Fibroblast of pulmonary artery (primary cell): Measurements from ENCODE around the gene AP3B2.

Experiments
- DNase-seq: peaks from one replicate; pipeline ENCODE4 v3.0.0-alpha.2; 2010; ENCODE audit warnings: low read depth
- H3K4me3 ChIP-seq: replicated peaks from 2 replicates; pipeline ENCODE4 v1.5.1; 2011; ENCODE audit warnings: low read depth, mild to moderate bottlenecking, control low read depth, low read length, moderate library complexity
- TF ChIP-seq, protein P1 (sequence below): IDR thresholded peaks from 2 replicates; pipeline ENCODE4 v1.5.1; 2011; ENCODE audit warnings: mild to moderate bottlenecking, control low read depth, low read length, inconsistent platforms; ENCODE audit errors: missing control alignments

AP3B2 gene

DNA sequence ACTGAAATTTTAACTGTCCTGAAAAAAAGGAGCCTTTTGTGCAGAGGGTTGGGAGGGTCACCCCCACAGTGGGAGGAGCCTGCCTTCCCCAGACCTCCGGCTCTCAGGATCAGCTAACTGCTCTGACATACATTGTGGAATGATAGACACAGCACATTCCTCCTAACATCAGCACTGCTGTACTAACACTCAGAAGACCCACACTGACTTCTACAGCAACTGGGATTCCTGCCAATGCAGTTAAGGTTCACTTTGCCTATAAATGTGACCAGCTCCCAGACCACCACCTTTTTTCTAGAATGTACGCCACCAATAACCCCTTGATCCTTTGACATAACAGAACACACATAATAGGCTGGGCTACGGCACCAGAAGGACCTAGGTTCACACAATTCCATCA, 65.7 kb downstream of the AP3B2 start:
- TF ChIP-seq, protein P1, sequence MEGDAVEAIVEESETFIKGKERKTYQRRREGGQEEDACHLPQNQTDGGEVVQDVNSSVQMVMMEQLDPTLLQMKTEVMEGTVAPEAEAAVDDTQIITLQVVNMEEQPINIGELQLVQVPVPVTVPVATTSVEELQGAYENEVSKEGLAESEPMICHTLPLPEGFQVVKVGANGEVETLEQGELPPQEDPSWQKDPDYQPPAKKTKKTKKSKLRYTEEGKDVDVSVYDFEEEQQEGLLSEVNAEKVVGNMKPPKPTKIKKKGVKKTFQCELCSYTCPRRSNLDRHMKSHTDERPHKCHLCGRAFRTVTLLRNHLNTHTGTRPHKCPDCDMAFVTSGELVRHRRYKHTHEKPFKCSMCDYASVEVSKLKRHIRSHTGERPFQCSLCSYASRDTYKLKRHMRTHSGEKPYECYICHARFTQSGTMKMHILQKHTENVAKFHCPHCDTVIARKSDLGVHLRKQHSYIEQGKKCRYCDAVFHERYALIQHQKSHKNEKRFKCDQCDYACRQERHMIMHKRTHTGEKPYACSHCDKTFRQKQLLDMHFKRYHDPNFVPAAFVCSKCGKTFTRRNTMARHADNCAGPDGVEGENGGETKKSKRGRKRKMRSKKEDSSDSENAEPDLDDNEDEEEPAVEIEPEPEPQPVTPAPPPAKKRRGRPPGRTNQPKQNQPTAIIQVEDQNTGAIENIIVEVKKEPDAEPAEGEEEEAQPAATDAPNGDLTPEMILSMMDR, result no peak
- no peak for DNase-seq

DNA sequence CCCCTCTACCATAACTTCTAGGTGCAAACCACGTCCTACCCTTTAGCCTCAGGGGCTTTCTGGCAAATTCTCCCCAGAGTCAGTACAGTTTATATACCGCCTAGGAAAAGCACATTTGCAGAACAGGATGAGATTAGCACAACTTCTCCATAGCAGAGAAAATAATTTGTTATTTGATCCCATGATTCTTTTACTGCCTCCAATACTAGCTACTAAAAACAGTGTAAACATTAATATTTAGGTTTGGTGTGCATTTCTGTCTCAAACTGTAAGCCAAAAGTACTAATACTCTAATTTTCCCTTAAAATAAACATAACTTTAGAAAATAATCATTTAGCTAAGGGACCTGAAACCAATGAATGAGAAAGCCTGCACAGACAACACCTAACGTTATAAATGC, 67.0 kb downstream of the AP3B2 start:
- DNase-seq, result no peak
- H3K4me3 ChIP-seq, result no peak overlapping the region
- TF ChIP-seq, protein P1, result no peak

More for the DNA sequence above, 65.7 kb downstream of the AP3B2 start:
- H3K4me3 ChIP-seq, result no peak overlapping the region

DNA sequence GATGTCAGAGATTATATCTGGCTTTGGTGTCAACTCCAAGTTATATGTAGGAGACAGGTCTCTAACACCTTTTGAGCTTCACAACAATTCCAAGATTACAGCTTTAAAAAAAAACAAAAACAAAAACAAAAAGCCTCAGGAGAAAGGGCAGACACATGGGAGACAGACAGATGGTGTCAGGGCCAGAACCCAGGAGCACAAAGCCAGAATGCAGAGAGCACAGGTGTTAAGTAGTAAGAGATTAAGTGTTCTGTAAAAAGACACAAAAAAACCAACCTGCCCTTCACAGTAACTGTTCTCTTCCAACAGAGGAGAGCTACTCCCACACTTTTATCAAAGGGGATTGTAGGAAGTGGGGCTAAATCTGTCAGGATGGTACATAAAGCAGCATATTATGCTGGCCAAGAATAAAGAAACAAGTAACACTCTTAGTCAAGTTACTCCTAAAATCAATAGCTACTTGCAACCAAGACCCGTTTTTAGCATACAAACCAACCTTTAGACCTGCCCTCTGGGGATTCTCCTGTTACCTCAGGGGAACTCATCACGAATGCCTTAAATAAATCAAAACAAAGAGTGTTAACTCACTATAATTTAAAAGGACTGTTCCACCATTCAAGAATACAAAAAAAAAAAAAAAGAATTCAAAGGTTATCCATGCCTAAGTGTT, 68.4 kb downstream of the AP3B2 start:
- TF ChIP-seq, protein P1, result no peak
- DNase-seq, result no peak
- H3K4me3 ChIP-seq, result no peak overlapping the region

DNA sequence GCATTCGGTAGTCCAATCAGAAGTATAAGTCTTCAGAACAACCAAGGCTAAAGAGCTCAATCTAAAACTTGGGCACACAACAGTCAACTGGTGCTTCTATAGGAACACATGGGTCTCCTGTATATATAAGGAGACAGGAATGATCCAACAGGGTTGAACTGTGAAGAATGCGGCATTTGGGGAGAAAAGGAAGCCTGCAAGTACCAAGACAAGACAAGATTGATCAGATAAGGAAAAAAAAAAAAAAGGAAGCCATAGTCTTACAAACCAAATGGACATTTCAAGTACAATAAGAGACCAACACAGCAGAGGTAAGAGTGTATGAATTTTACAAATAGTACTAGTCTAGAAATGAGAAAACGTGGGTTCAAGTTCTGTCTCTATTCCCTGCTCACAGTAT, 69.0 kb downstream of the AP3B2 start:
- no peak for DNase-seq
- H3K4me3 ChIP-seq, result no peak overlapping the region
- TF ChIP-seq, protein P1, result no peak

DNA sequence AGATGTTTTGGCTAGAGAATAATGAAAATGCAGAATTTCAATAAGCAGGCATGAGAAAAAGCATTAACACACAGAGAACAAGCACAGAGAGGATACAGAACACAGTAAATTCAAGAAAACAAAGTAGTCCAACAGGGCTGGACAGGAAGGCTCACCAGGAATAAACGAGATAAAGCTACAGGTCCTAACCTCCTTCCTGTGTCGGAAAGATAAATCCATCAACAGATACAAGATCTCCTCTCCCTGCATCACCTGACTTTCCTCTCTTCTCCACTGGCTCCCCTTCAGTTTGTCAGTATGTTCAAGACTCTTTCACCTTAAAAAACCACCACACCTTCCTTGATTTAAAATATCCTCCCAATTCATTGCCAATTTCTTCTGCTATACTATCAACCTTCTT, 73.9 kb downstream of the AP3B2 start:
- H3K4me3 ChIP-seq, result no peak overlapping the region
- TF ChIP-seq, protein P1, result no peak
- DNase-seq, result no peak

DNA sequence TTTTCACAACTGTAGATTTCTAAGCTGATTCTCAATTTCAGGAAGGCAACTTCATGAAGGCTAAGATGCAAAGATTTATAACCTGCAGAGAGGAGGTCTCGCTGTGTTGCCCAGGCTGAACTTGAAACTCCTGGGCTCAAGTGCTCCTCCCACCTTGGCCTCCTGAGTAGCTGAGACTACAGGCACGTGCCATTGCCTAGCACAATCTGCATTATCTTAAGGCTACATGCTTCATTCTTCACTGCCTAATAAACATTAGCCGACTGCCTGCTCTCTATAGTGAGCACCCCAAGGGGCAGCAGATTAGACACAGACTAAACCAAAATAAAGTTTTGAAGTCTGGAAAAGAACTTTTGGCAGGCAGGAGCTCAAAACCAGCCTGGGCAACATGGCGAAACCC, 79.6 kb downstream of the AP3B2 start:
- no peak for DNase-seq
- TF ChIP-seq, protein P1, result no peak
- no peak overlapping the region for H3K4me3 ChIP-seq

DNA sequence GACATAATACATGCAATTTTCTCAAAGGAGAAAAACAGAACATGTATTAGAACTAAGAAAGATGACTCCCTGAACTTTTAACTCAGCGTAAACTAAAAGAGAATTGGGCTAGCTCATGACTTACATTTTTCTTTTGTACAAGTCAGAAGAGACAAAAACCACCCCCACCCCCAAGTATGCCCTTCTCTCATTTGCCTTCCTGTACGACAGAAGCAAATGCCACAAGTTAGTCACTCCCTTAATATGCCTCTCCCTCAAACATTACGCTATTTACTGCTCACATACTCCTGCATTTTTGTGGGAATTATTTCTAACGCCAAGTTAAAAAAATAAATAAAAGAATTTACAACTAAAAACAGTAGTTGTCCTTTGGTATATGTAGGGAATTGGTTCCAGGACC, 84.5 kb downstream of the AP3B2 start:
- no peak overlapping the region for H3K4me3 ChIP-seq
- TF ChIP-seq, protein P1, result no peak
- no peak for DNase-seq
